ENCODE measurements around the gene HLA-DPB1.

Gene HLA-DPB1

GRCh38 chr6:33075568-33076405 lies at the start of gene HLA-DPB1:
Gene HLA-DPB1, plus strand, starts transcription at chr6:33075990. Its CDS starts 52 bp downstream, at chr6:33076042.
- Histone ChIP-seq H3K27ac (ENCODE audit: low read depth, low read length) (no peak within 1 kb of the TSS), H3K4me3 (ENCODE audit: low read depth, low read length) (no peak within 1 kb of the TSS), H3K9ac (ENCODE audit: low read depth, low read length) (no peak within 1 kb of the TSS), H3K27me3 (ENCODE audit: control insufficient read depth, insufficient read depth, low read length) (no peaks in the 10 kb centered on the region), H3K36me3 (ENCODE audit: control insufficient read depth, insufficient read depth, low read length) (no peaks in the 10 kb centered on the region), H3K9me3 (ENCODE audit: control insufficient read depth, insufficient read depth, low read length) (no peaks in the 10 kb centered on the region), H3K4me1 (ENCODE audit: control insufficient read depth, insufficient read depth, low read length) (peaks cover 3% of the 10 kb centered on the region; the same call in 1 of the 2 replicates)

GRCh38 chr6:33028220-33028849 lies 47.5 kb upstream of the HLA-DPB1 start:
- Histone ChIP-seq H3K9me3 (ENCODE audit: control insufficient read depth, insufficient read depth, low read length) (no peaks in the 10 kb centered on the region), H3K4me1 (ENCODE audit: control insufficient read depth, insufficient read depth, low read length) (no peaks in the 10 kb centered on the region), H3K27ac (ENCODE audit: low read depth, low read length) (no peak overlapping the region), H3K4me3 (ENCODE audit: low read depth, low read length) (no peak overlapping the region), H3K27me3 (ENCODE audit: control insufficient read depth, insufficient read depth, low read length) (no peaks in the 10 kb centered on the region), H3K9ac (ENCODE audit: low read depth, low read length) (no peak overlapping the region), H3K36me3 (ENCODE audit: control insufficient read depth, insufficient read depth, low read length) (no peaks in the 10 kb centered on the region)

- no peak overlapping the region for H3K9ac ChIP-seq (ENCODE audit: low read depth, low read length)
- no peak overlapping the region for H3K27ac ChIP-seq (ENCODE audit: low read depth, low read length)
Measured at GRCh38 chr6:33029328-33030184, 46.2 kb upstream of the HLA-DPB1 start.

GRCh38 chr6:33030245-33030644 lies 45.5 kb upstream of the HLA-DPB1 start:
- Histone ChIP-seq H3K9me3 (ENCODE audit: control insufficient read depth, insufficient read depth, low read length) (no peaks in the 10 kb centered on the region), H3K4me3 (ENCODE audit: low read depth, low read length) (no peak overlapping the region)

More at GRCh38 chr6:33029328-33030184, 46.2 kb upstream of the HLA-DPB1 start:
- H3K9me3 ChIP-seq (ENCODE audit: control insufficient read depth, insufficient read depth, low read length), result no peaks in the 10 kb centered on the region
- no peaks in the 10 kb centered on the region for H3K4me1 ChIP-seq (ENCODE audit: control insufficient read depth, insufficient read depth, low read length)
- H3K4me3 ChIP-seq (ENCODE audit: low read depth, low read length), result no peak overlapping the region
- no peaks in the 10 kb centered on the region for H3K36me3 ChIP-seq (ENCODE audit: control insufficient read depth, insufficient read depth, low read length)
- H3K27me3 ChIP-seq (ENCODE audit: control insufficient read depth, insufficient read depth, low read length), result no peaks in the 10 kb centered on the region

GRCh38 chr6:33034554-33034953 lies 41.2 kb upstream of the HLA-DPB1 start:
- H3K4me1 ChIP-seq (ENCODE audit: control insufficient read depth, insufficient read depth, low read length), result no peaks in the 10 kb centered on the region
- H3K4me3 ChIP-seq (ENCODE audit: low read depth, low read length), result no peak overlapping the region
- no peaks in the 10 kb centered on the region for H3K27me3 ChIP-seq (ENCODE audit: control insufficient read depth, insufficient read depth, low read length)
- H3K27ac ChIP-seq (ENCODE audit: low read depth, low read length), result no peak overlapping the region
- H3K9ac ChIP-seq (ENCODE audit: low read depth, low read length), result no peak overlapping the region
- no peaks in the 10 kb centered on the region for H3K36me3 ChIP-seq (ENCODE audit: control insufficient read depth, insufficient read depth, low read length)
- no peaks in the 10 kb centered on the region for H3K9me3 ChIP-seq (ENCODE audit: control insufficient read depth, insufficient read depth, low read length)

More at GRCh38 chr6:33030245-33030644, 45.5 kb upstream of the HLA-DPB1 start:
- no peaks in the 10 kb centered on the region for H3K4me1 ChIP-seq (ENCODE audit: control insufficient read depth, insufficient read depth, low read length)
- no peak overlapping the region for H3K9ac ChIP-seq (ENCODE audit: low read depth, low read length)
- no peak overlapping the region for H3K27ac ChIP-seq (ENCODE audit: low read depth, low read length)
- H3K36me3 ChIP-seq (ENCODE audit: control insufficient read depth, insufficient read depth, low read length), result no peaks in the 10 kb centered on the region
- no peaks in the 10 kb centered on the region for H3K27me3 ChIP-seq (ENCODE audit: control insufficient read depth, insufficient read depth, low read length)

GRCh38 chr6:33036535-33036934 lies 39.3 kb upstream of the HLA-DPB1 start:
- Histone ChIP-seq H3K4me3 (ENCODE audit: low read depth, low read length) (no peak overlapping the region), H3K9me3 (ENCODE audit: control insufficient read depth, insufficient read depth, low read length) (no peaks in the 10 kb centered on the region), H3K9ac (ENCODE audit: low read depth, low read length) (no peak overlapping the region), H3K4me1 (ENCODE audit: control insufficient read depth, insufficient read depth, low read length) (no peaks in the 10 kb centered on the region), H3K36me3 (ENCODE audit: control insufficient read depth, insufficient read depth, low read length) (no peaks in the 10 kb centered on the region), H3K27me3 (ENCODE audit: control insufficient read depth, insufficient read depth, low read length) (no peaks in the 10 kb centered on the region), H3K27ac (ENCODE audit: low read depth, low read length) (no peak overlapping the region)

GRCh38 chr6:33040157-33040556 lies 35.6 kb upstream of the HLA-DPB1 start:
- Histone ChIP-seq H3K4me1 (ENCODE audit: control insufficient read depth, insufficient read depth, low read length) (no peaks in the 10 kb centered on the region), H3K36me3 (ENCODE audit: control insufficient read depth, insufficient read depth, low read length) (no peaks in the 10 kb centered on the region), H3K27ac (ENCODE audit: low read depth, low read length) (no peak overlapping the region), H3K27me3 (ENCODE audit: control insufficient read depth, insufficient read depth, low read length) (no peaks in the 10 kb centered on the region), H3K4me3 (ENCODE audit: low read depth, low read length) (no peak overlapping the region), H3K9me3 (ENCODE audit: control insufficient read depth, insufficient read depth, low read length) (no peaks in the 10 kb centered on the region), H3K9ac (ENCODE audit: low read depth, low read length) (no peak overlapping the region)

GRCh38 chr6:33049323-33050013 lies 26.3 kb upstream of the HLA-DPB1 start:
- Histone ChIP-seq H3K27me3 (ENCODE audit: control insufficient read depth, insufficient read depth, low read length) (no peaks in the 10 kb centered on the region), H3K4me3 (ENCODE audit: low read depth, low read length) (no peak overlapping the region), H3K27ac (ENCODE audit: low read depth, low read length) (no peak overlapping the region), H3K9me3 (ENCODE audit: control insufficient read depth, insufficient read depth, low read length) (0 out of 2 replicates have a peak, but pooled peaks cover 7% of the 10 kb centered on the region), H3K36me3 (ENCODE audit: control insufficient read depth, insufficient read depth, low read length) (no peaks in the 10 kb centered on the region), H3K9ac (ENCODE audit: low read depth, low read length) (no peak overlapping the region), H3K4me1 (ENCODE audit: control insufficient read depth, insufficient read depth, low read length) (peaks cover 21% of the 10 kb centered on the region)

- Histone ChIP-seq H3K27ac (ENCODE audit: low read depth, low read length) (no peak overlapping the region), H3K27me3 (ENCODE audit: control insufficient read depth, insufficient read depth, low read length) (no peaks in the 10 kb centered on the region), H3K4me1 (ENCODE audit: control insufficient read depth, insufficient read depth, low read length) (peaks cover 21% of the 10 kb centered on the region), H3K4me3 (ENCODE audit: low read depth, low read length) (no peak overlapping the region), H3K9ac (ENCODE audit: low read depth, low read length) (no peak overlapping the region), H3K36me3 (ENCODE audit: control insufficient read depth, insufficient read depth, low read length) (no peaks in the 10 kb centered on the region), H3K9me3 (ENCODE audit: control insufficient read depth, insufficient read depth, low read length) (0 out of 2 replicates have a peak, but pooled peaks cover 7% of the 10 kb centered on the region)
Measured at GRCh38 chr6:33050014-33050810, 25.6 kb upstream of the HLA-DPB1 start.

- Histone ChIP-seq H3K27me3 (ENCODE audit: control insufficient read depth, insufficient read depth, low read length) (no peaks in the 10 kb centered on the region), H3K27ac (ENCODE audit: low read depth, low read length) (peak overlapping the region; percentile 55), H3K9me3 (ENCODE audit: control insufficient read depth, insufficient read depth, low read length) (0 out of 2 replicates have a peak, but pooled peaks cover 7% of the 10 kb centered on the region)
Measured at GRCh38 chr6:33052627-33053026, 23.2 kb upstream of the HLA-DPB1 start.

More at GRCh38 chr6:33052627-33053026, 23.2 kb upstream of the HLA-DPB1 start:
- no peaks in the 10 kb centered on the region for H3K36me3 ChIP-seq (ENCODE audit: control insufficient read depth, insufficient read depth, low read length)
- H3K9ac ChIP-seq (ENCODE audit: low read depth, low read length), result no peak overlapping the region
- H3K4me1 ChIP-seq (ENCODE audit: control insufficient read depth, insufficient read depth, low read length), result peaks cover 21% of the 10 kb centered on the region
- no peak overlapping the region for H3K4me3 ChIP-seq (ENCODE audit: low read depth, low read length)
